ENCODE results near the gene CSPG4. TPM values are rescaled to one million over a fixed set of nuclear protein-coding genes. Genes with fewer than 3 reads are reported as not detected.
A peak's percentile ranks its signal among the peaks of the same experiment; 100 is the strongest.

Gene CSPG4
- total and polyA plus RNA-seq, 2 of the 8 experiments (the other 6 are each of a cell fraction or from before 2014, with no cell fraction given): 1.4 to 3.0 TPM

DNA sequence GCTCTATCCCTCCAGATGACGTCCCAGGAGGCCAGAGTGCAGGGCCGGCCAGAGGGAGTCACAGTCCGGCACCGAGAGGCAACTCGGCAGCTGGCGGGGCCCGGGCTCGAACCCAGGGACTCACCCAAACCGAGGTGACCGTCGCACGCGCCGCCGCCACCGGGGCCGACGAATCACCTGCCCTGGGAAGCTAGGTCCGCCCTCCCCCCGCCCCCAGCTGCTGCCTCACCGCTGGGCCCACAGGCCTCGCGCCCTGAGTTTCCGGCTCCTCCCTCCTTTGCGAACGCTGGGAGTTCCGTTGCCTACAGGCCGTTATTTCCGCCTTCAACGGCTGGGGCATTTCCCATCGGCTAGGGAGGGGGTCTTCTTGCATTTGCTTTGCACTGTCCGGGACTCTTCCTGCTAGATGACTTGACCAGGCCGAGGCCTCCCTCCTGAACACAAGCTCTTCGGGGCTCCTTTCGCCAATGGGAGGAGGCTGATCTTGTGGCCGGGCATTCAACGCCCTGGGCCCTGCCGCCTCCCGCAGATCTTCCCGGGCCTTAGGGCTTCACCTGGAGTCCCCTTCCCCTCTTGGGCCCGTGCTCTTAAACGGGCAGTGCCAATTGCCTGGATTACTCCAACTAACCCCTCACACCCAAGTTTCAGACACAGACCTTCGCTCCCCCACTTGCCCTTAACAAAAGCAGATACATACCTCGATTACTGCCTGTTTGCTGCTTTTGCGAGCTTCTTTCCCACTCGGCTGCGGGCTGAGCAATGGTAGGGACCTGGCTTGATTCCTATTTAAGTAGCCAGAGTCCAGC is 86.9 kb downstream of the CSPG4 start, which contains the start of gene SNUPN (continued):
- peak; percentile 6; the same call in 1 of the 2 replicates for TF ChIP-seq TBP (IDR thresholded peaks at IDR 0.05; ENCODE audit: low read depth, low read length)
- TF ChIP-seq RNF2 (IDR thresholded peaks at IDR 0.05; ENCODE audit: borderline replicate concordance, low read depth, low read length, missing control alignments, poor library complexity, severe bottlenecking): no peak
- TF ChIP-seq PHF8 (conservative IDR thresholded peaks at IDR 0.05; ENCODE audit: low read depth, low read length): no peak; the same call in 1 of the 2 replicates
- no peak for TF ChIP-seq FOSL1 (IDR thresholded peaks at IDR 0.05; ENCODE audit: insufficient read depth, low read depth, low read length)
- no peak for TF ChIP-seq CHD1 (IDR thresholded peaks at IDR 0.05; ENCODE audit: low read depth, low read length)
- no peak for TF ChIP-seq ZNF274 (IDR thresholded peaks at IDR 0.05; ENCODE audit: borderline replicate concordance, extremely low read depth, low read length)
- no peak for TF ChIP-seq BCL11A (IDR thresholded peaks at IDR 0.05; ENCODE audit: low read depth in 2 of 2, low read length in 2 of 2)
- TF ChIP-seq, protein P1, sequence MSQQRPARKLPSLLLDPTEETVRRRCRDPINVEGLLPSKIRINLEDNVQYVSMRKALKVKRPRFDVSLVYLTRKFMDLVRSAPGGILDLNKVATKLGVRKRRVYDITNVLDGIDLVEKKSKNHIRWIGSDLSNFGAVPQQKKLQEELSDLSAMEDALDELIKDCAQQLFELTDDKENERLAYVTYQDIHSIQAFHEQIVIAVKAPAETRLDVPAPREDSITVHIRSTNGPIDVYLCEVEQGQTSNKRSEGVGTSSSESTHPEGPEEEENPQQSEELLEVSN (IDR thresholded peaks at IDR 0.05): peak; percentile 45
- TF ChIP-seq CBX5 (IDR thresholded peaks at IDR 0.05; ENCODE audit: low read depth, low read length): no peak
- no peak for TF ChIP-seq NRF1 (IDR thresholded peaks at IDR 0.05; ENCODE audit: low read depth, low read length)
- TF ChIP-seq, protein P2, sequence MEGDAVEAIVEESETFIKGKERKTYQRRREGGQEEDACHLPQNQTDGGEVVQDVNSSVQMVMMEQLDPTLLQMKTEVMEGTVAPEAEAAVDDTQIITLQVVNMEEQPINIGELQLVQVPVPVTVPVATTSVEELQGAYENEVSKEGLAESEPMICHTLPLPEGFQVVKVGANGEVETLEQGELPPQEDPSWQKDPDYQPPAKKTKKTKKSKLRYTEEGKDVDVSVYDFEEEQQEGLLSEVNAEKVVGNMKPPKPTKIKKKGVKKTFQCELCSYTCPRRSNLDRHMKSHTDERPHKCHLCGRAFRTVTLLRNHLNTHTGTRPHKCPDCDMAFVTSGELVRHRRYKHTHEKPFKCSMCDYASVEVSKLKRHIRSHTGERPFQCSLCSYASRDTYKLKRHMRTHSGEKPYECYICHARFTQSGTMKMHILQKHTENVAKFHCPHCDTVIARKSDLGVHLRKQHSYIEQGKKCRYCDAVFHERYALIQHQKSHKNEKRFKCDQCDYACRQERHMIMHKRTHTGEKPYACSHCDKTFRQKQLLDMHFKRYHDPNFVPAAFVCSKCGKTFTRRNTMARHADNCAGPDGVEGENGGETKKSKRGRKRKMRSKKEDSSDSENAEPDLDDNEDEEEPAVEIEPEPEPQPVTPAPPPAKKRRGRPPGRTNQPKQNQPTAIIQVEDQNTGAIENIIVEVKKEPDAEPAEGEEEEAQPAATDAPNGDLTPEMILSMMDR (IDR thresholded peaks at IDR 0.05; ENCODE audit: control extremely low read depth in 1 of 3, insufficient read depth in 1 of 3, low read depth in 1 of 3, low read length in 3 of 3): no peak
- TF ChIP-seq SAP30 (IDR thresholded peaks at IDR 0.05; ENCODE audit: insufficient read depth, insufficient replicate concordance, low read length): peak; percentile 6
- no peak; the same call in 1 of the 2 replicates for TF ChIP-seq POLR2AphosphoS5 (IDR thresholded peaks at IDR 0.05; ENCODE audit: low read depth, low read length)
- no peak; the same call in 1 of the 2 replicates for TF ChIP-seq SP4 (IDR thresholded peaks at IDR 0.05; ENCODE audit: low read length)
- TF ChIP-seq, protein P3, sequence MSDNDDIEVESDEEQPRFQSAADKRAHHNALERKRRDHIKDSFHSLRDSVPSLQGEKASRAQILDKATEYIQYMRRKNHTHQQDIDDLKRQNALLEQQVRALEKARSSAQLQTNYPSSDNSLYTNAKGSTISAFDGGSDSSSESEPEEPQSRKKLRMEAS (IDR thresholded peaks at IDR 0.05): peak; percentile 71

Data from H1 (cell line).